CD4-positive, alpha-beta T cell (primary cell): ENCODE results near the gene NKD1. TPM values are rescaled to one million over a fixed set of nuclear protein-coding genes. Genes with fewer than 3 reads are reported as not detected.

Experiments used
- ATAC-seq: fragments of 200-7000 bp; cut with Tn5 transposase; one replicate; pipeline ENCODE4 v1.10.0; 2022; ENCODE audit warnings: mild to moderate bottlenecking; ENCODE audit not compliant: poor library complexity
- CTCF ChIA-PET: fragments of 350-600 bp; sonication (Branson Sonifier 250); formaldehyde crosslinking; loops from one replicate; lab custom pipeline; 2021; ENCODE audit warnings: antibody characterized with exemption, inconsistent platforms; lab: Charles Lee
- POLR2A ChIA-PET: fragments of 350-600 bp; sonication (Branson Sonifier 250); formaldehyde crosslinking; loops from one replicate; lab custom pipeline; 2021; ENCODE audit warnings: antibody characterized with exemption, inconsistent platforms; lab: Charles Lee
- DNase-seq, 14 experiments: peaks; one replicate each; pipeline ENCODE4 v3.0.0-alpha.2; 2013 to 2020; ENCODE audit warnings: mixed read lengths in 2 of 14
- H3K27ac ChIP-seq, 2 donors: one replicate each; pipeline versions ENCODE4 v1.5.1 to v1.7.0; 2013; ENCODE audit warnings: low read length in 2 of 2, low read depth in 1 of 2, mild to moderate bottlenecking in 1 of 2
- H3K27me3 ChIP-seq, 2 experiments: 1 replicate in 1 of 2; 2 replicates in 1 of 2; pipeline versions ENCODE4 v1.6.1 to v1.7.0; 2013; ENCODE audit warnings: low read length in 2 of 2, control low read depth in 1 of 2, mild to moderate bottlenecking in 1 of 2, moderate library complexity in 1 of 2; ENCODE audit not compliant: insufficient read depth in 2 of 2, control insufficient read depth in 1 of 2
- H3K36me3 ChIP-seq: one replicate; pipeline ENCODE4 v1.6.1; 2013; ENCODE audit warnings: low read length, control low read depth; ENCODE audit not compliant: insufficient read depth
- H3K4me1 ChIP-seq: one replicate; pipeline ENCODE4 v1.6.1; 2013; ENCODE audit warnings: low read length, control low read depth; ENCODE audit not compliant: insufficient read depth
- H3K4me3 ChIP-seq: one replicate; pipeline ENCODE4 v1.5.1; 2013; ENCODE audit warnings: mild to moderate bottlenecking, low read length, moderate library complexity
- H3K9me3 ChIP-seq, 2 experiments: 1 replicate in 1 of 2; 2 replicates in 1 of 2; pipeline versions ENCODE4 v1.6.1 to v1.7.0; 2013; ENCODE audit warnings: low read length in 2 of 2, mild to moderate bottlenecking in 2 of 2, control low read depth in 1 of 2, moderate library complexity in 1 of 2; ENCODE audit not compliant: control insufficient read depth in 1 of 2, insufficient read depth in 1 of 2
- H3K27ac Mint-ChIP-seq: one replicate; pipeline ENCODE4 v1.8.0; 2020; ENCODE audit warnings: mixed read lengths
- H3K27me3 Mint-ChIP-seq: one replicate; pipeline ENCODE4 v1.8.0; 2021; ENCODE audit warnings: mixed read lengths
- H3K36me3 Mint-ChIP-seq: one replicate; pipeline ENCODE4 v1.8.0; 2021; ENCODE audit warnings: low read depth, mixed read lengths
- H3K4me1 Mint-ChIP-seq: one replicate; pipeline ENCODE4 v1.8.0; 2021; ENCODE audit warnings: low read depth, mixed read lengths
- H3K4me3 Mint-ChIP-seq: one replicate; pipeline ENCODE4 v1.8.0; 2020; ENCODE audit warnings: mild to moderate bottlenecking, mixed read lengths
- H3K9me3 Mint-ChIP-seq: one replicate; pipeline ENCODE4 v1.8.0; 2020; ENCODE audit warnings: mixed read lengths
- intact Hi-C, 2 experiments: fragments of 100-400 bp; cut with DNase I in 1 of 2; cut with micrococcal nuclease in 1 of 2; formaldehyde crosslinking; loops; one replicate each; pipeline versions ENCODE4 v1.15.1 to v1.9.0; 2023 to 2025; cut with DNase I, micrococcal nuclease
- total RNA-seq, 174 experiments: library from RNA in 2 of 174; stranded (reverse) in 2 of 174; gene quantifications; one replicate each; pipeline ENCODE4 v1.2.3 and lab custom pipeline; 2021 to 2026
- TF ChIP-seq, protein P1 (sequence below): fragments of 200-600 bp; IDR thresholded peaks from one replicate; pipeline ENCODE4 v1.8.0; 2022; ENCODE audit warnings: antibody characterized with exemption, mild to moderate bottlenecking

NKD1 gene
- total RNA-seq, 2 experiments from 2014 or later: 6.1 to 9.8 TPM

DNA sequence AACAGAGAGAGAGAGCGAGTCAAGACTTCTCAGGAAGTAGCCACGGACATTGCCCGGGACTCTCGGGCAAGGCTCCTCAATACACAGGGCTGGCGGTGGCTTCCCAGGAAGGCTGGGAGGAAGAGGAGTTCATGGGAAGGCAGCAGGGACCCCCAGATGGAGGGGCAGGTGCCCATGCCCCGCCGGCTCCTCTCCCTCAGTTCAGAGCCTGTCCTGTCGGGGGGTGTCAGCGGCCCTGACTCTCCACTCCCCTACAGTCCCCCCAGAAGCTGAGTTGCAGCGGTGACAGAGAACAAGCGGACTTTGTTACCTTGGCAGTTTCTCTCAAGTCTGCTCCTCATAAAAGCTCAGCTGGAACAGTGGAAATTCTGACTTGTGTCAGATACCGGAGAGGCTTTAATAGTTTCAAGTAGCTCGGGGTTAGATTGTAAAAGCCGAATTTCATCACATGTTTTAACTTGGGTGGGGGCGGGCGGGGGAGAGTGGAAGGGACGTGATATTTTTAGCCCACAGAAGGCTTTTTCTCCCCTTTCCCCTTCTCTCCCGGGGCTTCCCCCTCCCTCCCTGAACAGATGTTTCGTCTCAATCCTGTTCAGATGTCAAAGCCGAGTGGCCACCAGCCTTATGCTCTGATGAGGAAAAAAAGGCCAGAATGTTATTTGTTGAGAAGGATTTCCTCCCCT is 65.2 kb downstream of the NKD1 start:
- intact Hi-C loops: no loop called here
- no peak overlapping the region for H3K27ac Mint-ChIP-seq

DNA sequence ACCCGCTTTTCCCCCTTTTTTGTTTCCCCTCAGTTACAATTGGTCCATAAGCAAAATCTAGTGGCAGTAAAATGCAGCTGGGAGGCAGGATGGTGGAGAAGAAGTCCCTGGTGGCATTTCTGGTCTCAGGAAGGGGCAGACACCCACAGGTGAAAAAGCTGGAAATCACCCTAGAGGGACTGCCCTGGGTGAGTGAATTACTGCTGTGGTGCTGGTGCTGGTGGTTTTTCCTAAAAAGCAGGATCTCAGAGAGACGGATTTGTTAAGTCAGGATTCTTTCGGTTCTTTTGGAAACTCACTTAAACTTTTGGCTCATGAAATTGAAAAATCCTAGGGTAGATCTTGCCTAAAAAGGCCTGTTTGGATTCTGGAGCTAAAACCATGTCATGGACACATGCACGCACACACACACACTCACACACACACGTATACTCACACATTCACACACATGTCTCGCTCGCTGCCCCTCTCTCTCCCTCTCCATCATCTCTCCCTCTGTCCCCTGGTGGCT is 65.8 kb downstream of the NKD1 start:
- no peaks in the 10 kb centered on the region for H3K9me3 ChIP-seq
- H3K4me1 Mint-ChIP-seq: peaks cover 37% of the 10 kb centered on the region
- H3K4me1 ChIP-seq: peaks cover 17% of the 10 kb centered on the region
- H3K36me3 Mint-ChIP-seq: peaks cover 11% of the 10 kb centered on the region
- no peak overlapping the region for H3K27ac ChIP-seq
- ATAC-seq (no peak), DNase-seq (no peak)
- ChIA-PET POLR2A (interaction anchor here (0.8 kb wide), 1 partner anchor 22 kb away, joined by 3 read pairs; no protein-coding TSS in a partner anchor), CTCF (no interaction called here)
- no peaks in the 10 kb centered on the region for H3K27me3 ChIP-seq
- TF ChIP-seq, protein P1, sequence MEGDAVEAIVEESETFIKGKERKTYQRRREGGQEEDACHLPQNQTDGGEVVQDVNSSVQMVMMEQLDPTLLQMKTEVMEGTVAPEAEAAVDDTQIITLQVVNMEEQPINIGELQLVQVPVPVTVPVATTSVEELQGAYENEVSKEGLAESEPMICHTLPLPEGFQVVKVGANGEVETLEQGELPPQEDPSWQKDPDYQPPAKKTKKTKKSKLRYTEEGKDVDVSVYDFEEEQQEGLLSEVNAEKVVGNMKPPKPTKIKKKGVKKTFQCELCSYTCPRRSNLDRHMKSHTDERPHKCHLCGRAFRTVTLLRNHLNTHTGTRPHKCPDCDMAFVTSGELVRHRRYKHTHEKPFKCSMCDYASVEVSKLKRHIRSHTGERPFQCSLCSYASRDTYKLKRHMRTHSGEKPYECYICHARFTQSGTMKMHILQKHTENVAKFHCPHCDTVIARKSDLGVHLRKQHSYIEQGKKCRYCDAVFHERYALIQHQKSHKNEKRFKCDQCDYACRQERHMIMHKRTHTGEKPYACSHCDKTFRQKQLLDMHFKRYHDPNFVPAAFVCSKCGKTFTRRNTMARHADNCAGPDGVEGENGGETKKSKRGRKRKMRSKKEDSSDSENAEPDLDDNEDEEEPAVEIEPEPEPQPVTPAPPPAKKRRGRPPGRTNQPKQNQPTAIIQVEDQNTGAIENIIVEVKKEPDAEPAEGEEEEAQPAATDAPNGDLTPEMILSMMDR: no peak
- H3K4me3 Mint-ChIP-seq: no peak overlapping the region
- no peak overlapping the region for H3K27ac Mint-ChIP-seq
- H3K27me3 Mint-ChIP-seq: no peaks in the 10 kb centered on the region
- intact Hi-C loops: no loop called here
- peaks cover 2% of the 10 kb centered on the region for H3K36me3 ChIP-seq
- H3K9me3 Mint-ChIP-seq: no peaks in the 10 kb centered on the region
- H3K4me3 ChIP-seq: no peak overlapping the region

More for the DNA sequence above, 65.2 kb downstream of the NKD1 start:
- ChIA-PET POLR2A (no interaction called here), CTCF (no interaction called here)
- H3K9me3 ChIP-seq: no peaks in the 10 kb centered on the region
- no peak overlapping the region for H3K4me3 ChIP-seq
- no peak overlapping the region for H3K27ac ChIP-seq
- no peaks in the 10 kb centered on the region for H3K9me3 Mint-ChIP-seq
- peaks cover 34% of the 10 kb centered on the region for H3K4me1 Mint-ChIP-seq
- DNase-seq: no peak
- TF ChIP-seq, protein P1: no peak
- no peaks in the 10 kb centered on the region for H3K27me3 Mint-ChIP-seq
- ATAC-seq: no peak
- H3K36me3 ChIP-seq: peaks cover 2% of the 10 kb centered on the region
- no peak overlapping the region for H3K4me3 Mint-ChIP-seq
- peaks cover 10% of the 10 kb centered on the region for H3K36me3 Mint-ChIP-seq
- H3K4me1 ChIP-seq: peaks cover 17% of the 10 kb centered on the region
- H3K27me3 ChIP-seq: no peaks in the 10 kb centered on the region

DNA sequence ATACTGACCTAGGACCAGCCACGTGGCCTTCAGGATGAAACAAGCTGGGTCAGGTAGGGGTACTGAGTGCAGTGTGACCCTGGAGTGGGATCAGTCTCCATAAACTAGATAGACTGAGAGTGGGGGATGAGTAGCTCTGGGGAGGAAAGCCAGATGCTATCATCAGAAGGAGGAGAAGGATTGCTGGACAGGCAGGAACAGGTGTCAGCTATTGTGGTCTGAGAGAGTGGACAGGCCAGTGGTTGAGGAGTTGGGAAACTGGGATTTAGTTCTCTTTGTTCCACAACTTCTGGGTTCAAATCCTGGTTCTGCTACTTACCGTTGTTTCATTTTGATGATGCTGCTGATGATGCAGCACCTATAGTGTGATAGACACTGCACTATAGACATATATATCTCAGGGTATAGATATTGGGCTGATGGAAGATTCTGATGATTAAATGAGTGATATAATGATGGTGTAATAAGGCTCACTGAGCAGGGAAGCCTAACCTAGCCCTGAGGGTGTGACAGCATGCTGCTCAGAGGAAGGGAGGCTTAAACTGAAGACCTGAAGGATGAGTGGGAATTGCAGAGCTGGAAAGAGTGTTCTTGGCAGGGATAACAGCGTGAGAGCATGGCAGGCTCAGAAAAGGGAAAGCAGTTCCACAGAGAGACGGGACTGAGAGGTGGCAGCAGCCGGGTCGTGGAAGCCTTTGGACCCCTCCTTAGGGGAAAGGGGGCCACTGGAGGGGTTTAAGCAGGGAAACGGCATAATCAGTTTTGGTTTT is 66.9 kb downstream of the NKD1 start:
- H3K4me3 Mint-ChIP-seq: no peak overlapping the region
- peaks cover 34% of the 10 kb centered on the region for H3K4me1 Mint-ChIP-seq
- no peaks in the 10 kb centered on the region for H3K27me3 Mint-ChIP-seq
- H3K36me3 Mint-ChIP-seq: peaks cover 11% of the 10 kb centered on the region
- Histone ChIP-seq H3K9me3 (no peaks in the 10 kb centered on the region), H3K27me3 (no peaks in the 10 kb centered on the region), H3K27ac (no peak overlapping the region), H3K4me1 (peaks cover 17% of the 10 kb centered on the region), H3K36me3 (peaks cover 2% of the 10 kb centered on the region), H3K4me3 (no peak overlapping the region)
- no peak overlapping the region for H3K27ac Mint-ChIP-seq
- DNase-seq (no peak), ATAC-seq (no peak)
- CTCF ChIA-PET: no interaction called here
- intact Hi-C loops: no loop called here
- TF ChIP-seq, protein P1: no peak
- POLR2A ChIA-PET: interaction anchor here (0.8 kb wide), 1 partner anchor 21 kb away, joined by 3 read pairs; no protein-coding TSS in a partner anchor
- H3K9me3 Mint-ChIP-seq: no peaks in the 10 kb centered on the region
